ENCODE results near the gene POLG2. TPM values are rescaled to one million over a fixed set of nuclear protein-coding genes. Genes with fewer than 3 reads are reported as not detected.
"Not testable (repeated sequence)": the region's sequence is repeated elsewhere in the genome, so short reads cannot be mapped to it uniquely, and the experiment has no call there.

POLG2 gene
- total RNA-seq, 1 donor from 2014 or later = 63.9 TPM

- no peak for DNase-seq
- Mint-ChIP-seq H3K9me3 (no peaks in the 10 kb centered on the region), H3K4me1 (peaks cover 8% of the 10 kb centered on the region), H3K36me3 (ENCODE audit: low read depth) (peaks cover 45% of the 10 kb centered on the region), H3K27me3 (no peaks in the 10 kb centered on the region), H3K4me3 (no peak overlapping the region), H3K27ac (no peak overlapping the region)
- no peak for TF ChIP-seq CTCF (IDR thresholded peaks at IDR 0.05)
- no peak for ATAC-seq (ENCODE audit: low read depth)
- intact Hi-C loops (cut with micrococcal nuclease) = no loop called here
- POLR2A ChIA-PET = interaction anchor here (0.6 kb wide), 2 partner anchors 21 to 176 kb away, joined by 3 to 4 read pairs; no protein-coding TSS in a partner anchor
- CTCF ChIA-PET = no interaction called here
Measured at GRCh38 chr17:64470625-64471024, 26.2 kb downstream of the POLG2 start.

- H3K36me3 Mint-ChIP-seq (ENCODE audit: low read depth) = peaks cover 44% of the 10 kb centered on the region
- H3K4me3 Mint-ChIP-seq; intact Hi-C loops (cut with micrococcal nuclease); ATAC-seq (ENCODE audit: low read depth); H3K9me3 Mint-ChIP-seq; DNase-seq; H3K27ac Mint-ChIP-seq; H3K4me1 Mint-ChIP-seq; H3K27me3 Mint-ChIP-seq: not testable (repeated sequence)
- ChIA-PET POLR2A (interaction anchor here (1.6 kb wide), 1 partner anchor 30 kb away, joined by 7 read pairs; the partner anchor contains the start of gene POLG2), CTCF (interaction anchor here (1.0 to 1.3 kb wide), 2 partner anchors 24 to 45 kb away, joined by 3 to 4 read pairs; no protein-coding TSS in a partner anchor)
Measured at GRCh38 chr17:64466834-64467233, 30.0 kb downstream of the POLG2 start.

GRCh38 chr17:64466019-64466735 is 30.7 kb downstream of the POLG2 start:
- ChIA-PET POLR2A (no interaction called here), CTCF (no interaction called here)
- no peak for TF ChIP-seq CTCF (IDR thresholded peaks at IDR 0.05)
- H3K4me3 Mint-ChIP-seq = no peak overlapping the region
- H3K27me3 Mint-ChIP-seq = no peaks in the 10 kb centered on the region
- H3K9me3 Mint-ChIP-seq = no peaks in the 10 kb centered on the region
- H3K4me1 Mint-ChIP-seq = no peaks in the 10 kb centered on the region
- peaks cover 45% of the 10 kb centered on the region for H3K36me3 Mint-ChIP-seq (ENCODE audit: low read depth)
- ATAC-seq (ENCODE audit: low read depth) (no peak), DNase-seq (no peak)
- H3K27ac Mint-ChIP-seq = no peak overlapping the region
- intact Hi-C loops (cut with micrococcal nuclease) = no loop called here

- H3K4me1 Mint-ChIP-seq = peaks cover 23% of the 10 kb centered on the region
- ChIA-PET CTCF (no interaction called here), POLR2A (no interaction called here)
- ATAC-seq (ENCODE audit: low read depth) = no peak
- H3K9me3 Mint-ChIP-seq = no peaks in the 10 kb centered on the region
- no peak for DNase-seq
- intact Hi-C loops (cut with micrococcal nuclease) = no loop called here
- no peak overlapping the region for H3K27ac Mint-ChIP-seq
- no peak for TF ChIP-seq CTCF (IDR thresholded peaks at IDR 0.05)
- no peak overlapping the region for H3K4me3 Mint-ChIP-seq
- no peaks in the 10 kb centered on the region for H3K27me3 Mint-ChIP-seq
- H3K36me3 Mint-ChIP-seq (ENCODE audit: low read depth) = peaks cover 29% of the 10 kb centered on the region
Measured at GRCh38 chr17:64461788-64462187, 35.1 kb downstream of the POLG2 start.

GRCh38 chr17:64460955-64461354 is 35.9 kb downstream of the POLG2 start:
- H3K4me3 Mint-ChIP-seq = no peak overlapping the region
- ATAC-seq (ENCODE audit: low read depth) (no peak), DNase-seq (no peak)
- peaks cover 3% of the 10 kb centered on the region for H3K9me3 Mint-ChIP-seq
- CTCF ChIA-PET = no interaction called here
- H3K27ac Mint-ChIP-seq = no peak overlapping the region
- intact Hi-C loops (cut with micrococcal nuclease) = no loop called here
- H3K4me1 Mint-ChIP-seq = peaks cover 32% of the 10 kb centered on the region
- no peak for TF ChIP-seq CTCF (IDR thresholded peaks at IDR 0.05)
- peaks cover 25% of the 10 kb centered on the region for H3K36me3 Mint-ChIP-seq (ENCODE audit: low read depth)
- POLR2A ChIA-PET = no interaction called here
- no peaks in the 10 kb centered on the region for H3K27me3 Mint-ChIP-seq

GRCh38 chr17:64459818-64460217 is 37.0 kb downstream of the POLG2 start:
- DNase-seq; H3K27me3 Mint-ChIP-seq; CTCF ChIA-PET; H3K27ac Mint-ChIP-seq; POLR2A ChIA-PET; ATAC-seq (ENCODE audit: low read depth); H3K9me3 Mint-ChIP-seq; H3K4me3 Mint-ChIP-seq: not testable (repeated sequence)
- intact Hi-C loops (cut with micrococcal nuclease) = loop anchor here (5.0 to 10.0 kb wide), 2 partner anchors 38 to 1015 kb away; partner anchors contain the start of gene CYB561
- H3K36me3 Mint-ChIP-seq (ENCODE audit: low read depth) = peaks cover 22% of the 10 kb centered on the region
- H3K4me1 Mint-ChIP-seq = peaks cover 42% of the 10 kb centered on the region

All from activated B cell treated with CpG ODN at 0.5 μM for 24 hours (primary cell).